ENCODE measurements around the gene PHYHIPL. TPM values are rescaled to one million over a fixed set of nuclear protein-coding genes. Genes with fewer than 3 reads are reported as not detected.

The PHYHIPL gene
- total and polyA plus RNA-seq, 2 donors (not counting 3 experiments of a cell fraction or from before 2014, with no cell fraction given): not detected

- TF ChIP-seq MAX (IDR thresholded peaks at IDR 0.05; ENCODE audit: insufficient read depth, insufficient read length) (no peak), GATA2 (IDR thresholded peaks at IDR 0.05; ENCODE audit: insufficient read depth, insufficient read length, low read depth, low read length) (no peak), JUN (IDR thresholded peaks at IDR 0.05; ENCODE audit: borderline replicate concordance, insufficient read depth, insufficient read length, low read depth) (no peak), POLR2A (IDR thresholded peaks at IDR 0.05; ENCODE audit: low read depth, low read length) (no peak), FOS (IDR thresholded peaks at IDR 0.05; ENCODE audit: borderline replicate concordance, insufficient read depth, low read length) (no peak)
- H3K27me3 ChIP-seq (ENCODE audit: control insufficient read depth in 2 of 2, insufficient read depth in 2 of 2, low read length in 2 of 2): no peaks in the 10 kb centered on the region
- dilution Hi-C loops (cut with MboI; ENCODE audit: extremely low pct_ligation_motif_present, low sequenced_read_pairs): no loop called here
Observed at GRCh38 chr10:59244871-59245270, 68.4 kb downstream of the PHYHIPL start.

GRCh38 chr10:59245686-59246085 is 69.2 kb downstream of the PHYHIPL start:
- Histone ChIP-seq H3K79me2 (ENCODE audit: control insufficient read depth, insufficient read depth, low read length) (no peaks in the 10 kb centered on the region), H2AFZ (ENCODE audit: low read depth, low read length) (no peak overlapping the region), H4K20me1 (replicated peaks; ENCODE audit: control insufficient read depth, extremely low read depth, insufficient read depth, low read length) (no peaks in the 10 kb centered on the region), H3K4me3 (replicated peaks in 1 of 3; ENCODE audit: insufficient read depth in 1 of 3, low read depth in 1 of 3, low read length in 3 of 3) (no peak overlapping the region), H3K27me3 (ENCODE audit: control insufficient read depth in 2 of 2, insufficient read depth in 2 of 2, low read length in 2 of 2) (no peaks in the 10 kb centered on the region), H3K4me1 (ENCODE audit: control insufficient read depth, extremely low read depth, insufficient read depth, low read length) (no peaks in the 10 kb centered on the region), H3K9ac (replicated peaks; ENCODE audit: extremely low read depth, insufficient read depth, low read length) (no peak overlapping the region), H3K9me3 (replicated peaks; ENCODE audit: control insufficient read depth, insufficient read depth, low read length) (no peaks in the 10 kb centered on the region), H3K4me2 (ENCODE audit: insufficient read depth, low read length) (no peak overlapping the region), H3K36me3 (ENCODE audit: control insufficient read depth in 2 of 2, extremely low read depth in 1 of 2, insufficient read depth in 2 of 2, low read length in 2 of 2) (no peaks in the 10 kb centered on the region), H3K27ac (ENCODE audit: insufficient read depth, low read depth, low read length) (no peak overlapping the region), H3K9me1 (replicated peaks; ENCODE audit: control insufficient read depth, extremely low read depth, insufficient read depth, low read length) (no peaks in the 10 kb centered on the region)
- POLR2A ChIA-PET: no interaction called here
- BruUV-seq (replicated peaks): no TSS peak
- intact Hi-C loops (cut with micrococcal nuclease) (loop anchor here (10.0 kb wide), 1 partner anchor 589 kb away; no protein-coding TSS in a partner anchor), dilution Hi-C loops (cut with MboI; ENCODE audit: extremely low pct_ligation_motif_present, low sequenced_read_pairs) (no loop called here)
- CTCF ChIA-PET: no interaction called here
- no peak for FAIRE-seq
- no peak for TF ChIP-seq POLR2AphosphoS5 (IDR thresholded peaks at IDR 0.05; ENCODE audit: insufficient read depth, low read depth, low read length)
- TF ChIP-seq EZH2 (IDR thresholded peaks at IDR 0.05; ENCODE audit: borderline replicate concordance, low read depth, low read length, severe bottlenecking): no peak
- TF ChIP-seq GATA2 (IDR thresholded peaks at IDR 0.05; ENCODE audit: insufficient read depth, insufficient read length, low read depth, low read length): no peak
- no peak for DNase-seq (ENCODE audit: low read depth, low spot score)

More at GRCh38 chr10:59244871-59245270, 68.4 kb downstream of the PHYHIPL start:
- no TSS peak for BruUV-seq (replicated peaks)
- H3K9ac ChIP-seq (replicated peaks; ENCODE audit: extremely low read depth, insufficient read depth, low read length): no peak overlapping the region
- intact Hi-C loops (cut with micrococcal nuclease): loop anchor here (10.0 kb wide), 1 partner anchor 590 kb away; no protein-coding TSS in a partner anchor
- ChIA-PET CTCF (no interaction called here), POLR2A (no interaction called here)
- FAIRE-seq: no peak
- H3K36me3 ChIP-seq (ENCODE audit: control insufficient read depth in 2 of 2, extremely low read depth in 1 of 2, insufficient read depth in 2 of 2, low read length in 2 of 2): no peaks in the 10 kb centered on the region
- no peaks in the 10 kb centered on the region for H3K9me3 ChIP-seq (replicated peaks; ENCODE audit: control insufficient read depth, insufficient read depth, low read length)
- H3K79me2 ChIP-seq (ENCODE audit: control insufficient read depth, insufficient read depth, low read length): no peaks in the 10 kb centered on the region
- H2AFZ ChIP-seq (ENCODE audit: low read depth, low read length): no peak overlapping the region
- no peak overlapping the region for H3K4me3 ChIP-seq (replicated peaks in 1 of 3; ENCODE audit: insufficient read depth in 1 of 3, low read depth in 1 of 3, low read length in 3 of 3)
- no peaks in the 10 kb centered on the region for H3K9me1 ChIP-seq (replicated peaks; ENCODE audit: control insufficient read depth, extremely low read depth, insufficient read depth, low read length)
- no peak for DNase-seq (ENCODE audit: low read depth, low spot score)
- H3K27ac ChIP-seq (ENCODE audit: insufficient read depth, low read depth, low read length): no peak overlapping the region
- H4K20me1 ChIP-seq (replicated peaks; ENCODE audit: control insufficient read depth, extremely low read depth, insufficient read depth, low read length): no peaks in the 10 kb centered on the region
- no peak overlapping the region for H3K4me2 ChIP-seq (ENCODE audit: insufficient read depth, low read length)
- no peaks in the 10 kb centered on the region for H3K4me1 ChIP-seq (ENCODE audit: control insufficient read depth, extremely low read depth, insufficient read depth, low read length)

All from endothelial cell of umbilical vein (primary cell).